Right ventricle myocardium superior (tissue), 1 donor: ENCODE data around the gene GTF2F2. TPM values are rescaled to one million over a fixed set of nuclear protein-coding genes. Genes with fewer than 3 reads are reported as not detected.

Experiments used
- ATAC-seq: fragments of 200-7000 bp; cut with Tn5 transposase; one replicate; pipeline ENCODE4 v1.9.1; 2020; ENCODE audit warnings: mild to moderate bottlenecking; ENCODE audit not compliant: poor library complexity
- DNase-seq: peaks from one replicate; pipeline ENCODE4 v3.0.0-alpha.2; 2020
- intact Hi-C: fragments of 100-400 bp; cut with DNase I; formaldehyde crosslinking; loops from one replicate; pipeline ENCODE4 v1.11.2; 2022
- long read RNA-seq: library from polyadenylated mRNA; unstranded; transcript quantifications from one replicate; pipeline ENCODE4 v2.0.0, GENCODE V29; 2021
- total RNA-seq: library from RNA; stranded (reverse); fragmentation: NEBNext Ultra II Directional; extraction: Animal tissue kit (Norgen Biotek cat#: 25700); gene quantifications from one replicate; pipeline ENCODE4 v1.2.1, GENCODE V29; 2021
- donor health status: DM: no; HTN: yes; CAD: no; lungs with severe emphysema.

Gene GTF2F2, protein sequence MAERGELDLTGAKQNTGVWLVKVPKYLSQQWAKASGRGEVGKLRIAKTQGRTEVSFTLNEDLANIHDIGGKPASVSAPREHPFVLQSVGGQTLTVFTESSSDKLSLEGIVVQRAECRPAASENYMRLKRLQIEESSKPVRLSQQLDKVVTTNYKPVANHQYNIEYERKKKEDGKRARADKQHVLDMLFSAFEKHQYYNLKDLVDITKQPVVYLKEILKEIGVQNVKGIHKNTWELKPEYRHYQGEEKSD
- total RNA-seq = 22.3 TPM
- long read RNA-seq, transcript GTF2F2-201 (8 exons, 2,239 nt) = major isoform, 54 of 70 reads
- long read RNA-seq, partial matches to known transcripts = 8 of 70 reads
- long read RNA-seq, other reads (novel, unspliced or antisense) = 8 of 70 reads

DNA sequence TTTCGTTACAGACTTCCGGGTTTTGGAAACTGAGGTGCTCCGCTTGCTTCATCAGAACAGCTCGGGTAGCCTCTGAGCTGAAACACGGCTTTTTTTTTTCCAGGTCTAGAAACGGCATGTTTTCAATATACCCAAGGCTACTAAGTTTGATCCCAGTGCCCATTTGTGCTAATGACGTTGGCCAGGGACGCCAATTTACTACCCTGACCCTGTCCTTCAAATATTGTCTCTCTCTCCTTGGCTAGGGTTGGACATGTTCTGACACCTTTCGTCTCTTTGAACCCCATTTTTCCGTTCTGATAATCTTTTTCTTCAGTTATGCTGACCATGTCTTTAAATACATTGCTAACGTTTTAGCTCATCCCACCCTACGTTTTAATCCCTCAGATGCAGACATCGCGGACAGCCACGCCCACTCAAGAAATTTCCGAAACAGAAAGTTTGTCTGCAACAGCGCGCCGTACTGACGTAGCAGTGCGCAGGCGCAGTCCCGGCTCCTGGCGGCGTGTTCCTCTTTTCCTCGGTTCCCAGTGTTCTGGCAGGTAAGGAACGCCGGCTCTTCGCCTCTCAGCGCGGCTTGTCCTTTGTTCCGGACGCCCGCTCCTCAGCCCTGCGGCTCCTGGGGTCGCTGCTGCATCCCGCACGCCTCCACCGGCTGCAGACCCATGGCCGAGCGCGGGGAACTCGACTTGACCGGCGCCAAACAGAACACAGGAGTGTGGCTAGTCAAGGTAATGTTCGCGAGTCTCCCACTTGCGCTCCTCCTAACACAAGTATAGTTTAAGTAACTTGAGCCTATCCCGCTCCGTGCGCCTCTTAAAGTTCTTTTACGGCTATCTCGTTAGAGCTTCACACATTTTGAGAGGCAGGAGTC is at the start of gene GTF2F2:
GTF2F2 (plus strand) TSS at position 520 of the 874 bp plus-strand sequence; CDS start at position 666, 146 bp downstream.
- intact Hi-C loops = no loop called here
- peak; percentile 98 for ATAC-seq
- peak; percentile 93 for DNase-seq

DNA sequence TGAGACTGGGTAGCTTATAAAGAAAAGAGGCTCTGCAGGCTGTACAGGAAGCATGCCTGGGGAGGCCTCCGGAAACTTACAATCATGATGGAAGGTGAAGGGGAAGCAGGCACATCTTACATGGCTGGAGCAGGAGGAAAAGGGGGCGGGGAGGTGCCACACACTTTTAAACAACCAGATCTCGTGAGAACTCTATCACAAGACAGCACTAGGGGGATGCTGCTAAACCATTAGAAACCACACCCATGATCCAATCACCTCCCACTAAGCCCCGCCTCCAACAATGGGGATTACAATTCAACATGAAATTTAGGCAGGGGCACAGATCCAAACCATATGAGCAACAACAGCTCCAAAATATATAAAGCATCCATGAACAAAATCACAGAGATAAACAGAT is 46.5 kb upstream of the GTF2F2 start:
- intact Hi-C loops = no loop called here
- DNase-seq = no peak
- no peak for ATAC-seq

DNA sequence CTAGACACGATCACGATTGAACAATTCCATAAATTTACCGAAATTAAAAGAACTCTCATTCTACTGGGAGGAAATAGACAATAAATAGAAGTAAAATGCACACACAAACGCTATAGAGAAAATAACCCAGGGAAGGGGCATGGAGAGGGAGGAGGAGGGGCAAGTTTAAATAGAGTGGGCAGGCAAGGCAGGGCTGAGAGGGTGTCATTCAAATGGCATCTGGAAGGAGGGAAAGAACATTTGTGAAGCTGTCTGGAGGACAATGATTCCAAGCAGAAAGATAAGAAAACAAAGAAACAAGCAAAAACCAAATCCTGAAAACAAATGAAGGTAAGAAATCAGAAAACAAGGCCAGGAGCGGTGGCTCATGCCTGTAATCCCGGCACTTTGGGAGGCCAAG is 45.6 kb upstream of the GTF2F2 start:
- intact Hi-C loops = no loop called here
- no peak for DNase-seq

DNA sequence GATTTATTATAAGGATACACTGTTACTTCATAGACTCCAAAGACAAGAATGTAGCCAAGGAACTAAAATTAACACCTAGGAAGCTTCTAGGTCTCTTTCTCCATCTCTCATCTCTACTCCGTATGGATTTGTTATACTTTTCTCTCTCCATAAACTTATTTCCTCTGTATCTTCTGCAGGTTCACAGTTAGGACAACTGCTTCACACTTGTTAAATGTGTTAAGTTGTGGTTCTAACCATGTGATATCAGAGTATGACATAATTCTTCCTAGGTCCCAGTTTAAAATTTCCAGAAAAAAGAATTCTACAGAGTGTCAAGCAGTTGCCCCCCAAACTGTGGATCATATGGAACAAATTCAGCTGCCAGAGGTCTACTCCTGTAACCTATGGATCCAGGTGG is 42.3 kb upstream of the GTF2F2 start:
- intact Hi-C loops = no loop called here

More for the DNA sequence above, 45.6 kb upstream of the GTF2F2 start:
- ATAC-seq = no peak

DNA sequence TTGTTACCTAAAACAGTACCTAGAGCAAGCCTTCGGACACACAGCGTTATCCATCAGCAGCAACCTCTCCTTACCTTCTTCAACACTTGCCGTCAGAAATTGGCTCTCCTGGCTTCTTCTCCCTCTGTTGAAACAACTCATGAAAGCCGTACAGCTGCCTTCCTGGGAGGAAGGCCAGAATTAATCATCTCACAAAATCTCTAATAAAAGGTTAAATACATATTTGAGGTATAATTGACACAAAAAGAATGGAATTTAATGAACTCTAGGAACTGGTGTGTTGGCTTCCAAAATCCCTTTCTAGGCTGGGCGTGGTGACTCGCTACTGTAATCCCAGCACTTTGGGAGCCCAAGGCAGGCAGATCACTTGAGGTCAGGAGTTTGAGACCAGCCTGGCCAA is 37.3 kb upstream of the GTF2F2 start:
- no peak for ATAC-seq
- no peak for DNase-seq
- intact Hi-C loops = no loop called here

More for the DNA sequence above, 42.3 kb upstream of the GTF2F2 start:
- ATAC-seq = no peak
- DNase-seq = no peak

DNA sequence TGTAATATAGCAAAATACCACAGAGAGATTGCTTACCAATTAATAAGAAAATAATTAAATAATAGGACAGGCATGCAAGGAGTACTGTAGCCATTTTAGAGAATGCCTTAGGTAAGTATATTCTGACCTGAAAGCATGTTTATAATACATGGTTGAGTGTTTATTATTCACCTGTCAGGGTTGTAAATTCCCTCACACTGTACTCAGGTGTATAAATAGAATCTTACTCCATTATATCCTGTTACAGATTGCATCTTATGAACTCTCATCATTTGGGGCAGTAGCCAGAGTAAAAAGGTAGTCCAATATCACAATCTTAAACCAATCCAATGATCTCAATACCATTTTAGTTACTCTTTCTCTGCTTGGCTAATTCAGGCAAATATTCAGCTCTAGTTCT is 35.8 kb upstream of the GTF2F2 start:
- intact Hi-C loops = no loop called here
- ATAC-seq (no peak), DNase-seq (no peak)

DNA sequence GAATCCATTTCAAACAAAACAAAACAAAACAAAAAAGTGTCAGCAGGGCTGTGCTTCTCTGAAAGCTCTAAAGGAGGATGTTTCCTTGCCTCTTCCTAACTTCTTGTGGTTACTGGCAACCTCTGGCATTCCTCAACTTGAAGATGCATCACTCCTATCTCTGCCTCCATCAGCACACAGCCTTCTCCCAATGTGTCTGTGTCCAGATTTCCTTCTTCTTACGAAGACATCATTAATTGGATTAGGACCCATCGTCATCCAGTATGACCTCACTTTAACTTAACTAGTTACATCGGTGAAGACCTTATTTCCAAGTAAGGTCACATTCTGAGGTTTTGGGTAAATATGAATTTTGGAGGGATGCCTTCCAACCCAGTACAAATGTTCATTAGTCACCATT is 33.8 kb upstream of the GTF2F2 start:
- DNase-seq (no peak), ATAC-seq (no peak)
- intact Hi-C loops = no loop called here

DNA sequence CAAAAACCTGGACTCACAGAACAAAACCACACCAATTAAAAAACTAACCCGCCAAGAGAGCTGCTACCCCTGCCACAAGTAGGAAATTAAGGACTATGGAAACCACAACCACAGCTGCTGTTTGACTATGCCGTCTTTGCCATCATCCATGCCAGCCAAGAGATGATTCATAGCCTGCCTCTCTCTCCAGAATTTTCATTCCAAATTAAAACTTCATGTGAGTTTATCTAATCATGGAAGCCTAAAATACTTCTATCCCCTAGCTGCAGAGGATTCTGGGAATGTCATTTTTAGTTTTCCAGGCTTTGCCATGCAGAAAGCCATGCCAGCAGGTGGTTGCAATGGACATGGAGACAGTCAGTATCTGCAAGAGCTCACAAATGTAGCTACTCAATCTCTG is 27.6 kb upstream of the GTF2F2 start:
- DNase-seq = no peak
- intact Hi-C loops = no loop called here
- no peak for ATAC-seq

DNA sequence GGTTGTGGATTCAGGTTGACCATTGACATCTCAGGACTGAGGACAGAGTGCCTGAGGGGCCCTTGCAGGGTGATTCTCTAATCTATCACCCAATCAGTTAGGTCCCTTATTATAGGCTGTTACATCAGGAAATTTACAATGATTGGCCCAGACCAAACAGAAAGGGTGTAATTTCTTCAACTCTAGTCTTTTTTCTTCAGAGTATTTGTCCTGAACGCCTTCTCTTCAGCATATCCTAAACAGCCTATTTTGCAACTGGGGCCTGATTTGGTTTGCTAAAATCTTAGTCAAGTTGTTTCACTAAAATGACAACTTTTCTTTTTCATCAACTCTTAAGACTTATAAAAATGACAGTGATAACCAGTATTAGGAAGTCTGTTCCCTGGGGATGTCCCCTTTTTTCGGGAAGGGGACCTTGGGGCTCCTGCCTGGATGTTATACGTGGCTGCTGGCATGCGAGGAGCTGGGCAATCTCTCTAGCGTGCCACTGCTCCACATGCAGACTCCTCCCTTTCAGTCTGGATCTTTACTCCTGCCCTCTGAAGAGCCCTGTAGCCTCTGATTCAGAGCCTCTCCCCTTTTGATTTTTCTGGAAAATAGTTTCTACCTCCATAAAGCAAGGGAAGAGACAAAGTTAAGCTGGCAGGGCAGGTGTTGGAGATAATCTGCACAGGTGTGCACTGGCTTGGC is 19.6 kb upstream of the GTF2F2 start:
- intact Hi-C loops = no loop called here
- no peak for DNase-seq
- ATAC-seq = no peak

DNA sequence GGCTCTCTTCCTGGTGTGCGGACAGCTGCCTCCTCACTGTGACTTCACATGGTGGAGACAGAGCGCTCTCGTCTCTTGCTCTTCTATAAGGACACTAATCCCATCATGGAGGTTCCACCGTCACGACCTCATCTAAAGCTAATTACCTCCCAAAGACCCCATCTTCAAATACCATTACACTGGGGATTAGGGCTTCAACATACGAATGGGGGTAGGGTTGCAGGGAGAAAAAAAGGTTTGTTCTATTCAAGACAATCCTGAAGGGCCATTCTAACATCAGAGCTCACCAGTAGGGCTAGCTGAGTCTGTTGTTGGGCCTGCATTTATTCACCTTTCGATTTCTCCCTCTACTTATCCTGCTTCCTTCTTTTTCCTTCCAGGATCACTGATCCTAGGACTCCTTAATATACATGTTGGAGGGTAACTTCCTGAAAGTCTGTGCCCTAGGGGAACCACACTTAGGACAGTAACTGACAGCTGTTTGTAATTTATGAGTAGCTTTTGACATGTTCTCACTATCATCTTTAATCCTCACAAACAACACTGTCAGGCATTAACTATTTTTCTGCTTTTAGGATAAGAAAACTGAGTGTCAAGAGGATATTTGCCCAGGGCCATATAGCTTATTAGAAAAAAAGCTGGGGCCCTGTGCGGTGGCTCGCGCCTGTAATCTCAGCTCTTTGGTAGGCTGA is 18.8 kb upstream of the GTF2F2 start:
- intact Hi-C loops = no loop called here
- no peak for ATAC-seq
- no peak for DNase-seq

DNA sequence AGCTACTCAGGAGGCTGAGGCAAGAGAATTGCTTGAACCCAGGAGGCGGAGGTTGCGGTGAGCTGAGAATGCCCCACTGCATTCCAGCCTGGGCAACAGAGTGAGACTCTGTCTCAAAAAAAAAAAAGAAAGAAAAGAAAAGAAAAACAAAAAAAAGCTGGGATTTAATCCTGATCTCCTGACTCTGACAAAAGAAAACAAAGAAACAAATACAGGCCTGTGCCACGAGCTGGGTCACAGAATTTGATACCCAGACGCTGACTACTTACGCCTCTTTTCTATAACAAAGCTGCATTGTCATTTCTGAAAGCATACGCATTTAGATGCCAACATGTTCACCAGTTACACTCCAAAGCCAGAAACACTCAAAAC is 18.2 kb upstream of the GTF2F2 start:
- intact Hi-C loops = no loop called here
- DNase-seq = no peak
- ATAC-seq = no peak

DNA sequence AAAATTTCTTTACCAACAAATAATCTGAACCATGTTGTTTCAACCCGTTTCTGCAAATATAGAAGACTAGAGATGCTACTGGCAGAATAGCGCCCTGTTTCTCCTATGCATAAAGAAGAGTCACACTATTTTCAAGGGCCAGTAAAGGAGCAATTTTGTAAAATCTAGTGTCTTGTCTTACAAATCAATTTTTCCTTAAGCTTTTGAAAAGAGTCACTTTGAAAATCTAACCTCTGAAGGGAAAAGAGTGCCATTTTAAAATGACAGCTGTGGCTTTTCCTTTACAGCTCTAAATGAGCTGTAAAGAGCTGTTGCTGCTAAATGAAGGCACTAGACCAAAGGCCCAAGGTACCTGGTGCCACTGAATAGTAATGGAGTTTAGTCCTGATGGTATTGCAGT is 16.9 kb upstream of the GTF2F2 start:
- ATAC-seq (no peak), DNase-seq (no peak)
- intact Hi-C loops = no loop called here

DNA sequence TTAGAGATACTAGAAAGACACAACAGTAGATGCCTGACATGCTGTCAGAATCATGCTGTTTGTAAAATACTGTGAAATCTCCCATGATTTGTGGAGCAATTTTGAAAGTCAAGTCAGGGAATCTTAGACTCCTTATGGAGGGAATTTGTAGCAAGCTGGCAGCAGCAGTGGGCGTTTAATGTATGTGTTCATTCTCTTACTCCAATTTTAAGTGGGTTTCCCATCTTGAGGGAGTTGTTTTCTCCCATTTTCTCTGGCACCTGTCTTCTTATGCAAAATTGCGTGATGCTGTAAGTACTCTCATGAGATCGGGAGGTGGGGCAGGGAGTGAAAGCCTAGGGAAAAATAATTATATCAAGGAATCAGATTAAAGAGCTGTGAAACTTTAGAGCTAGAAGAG is 16.0 kb upstream of the GTF2F2 start:
- ATAC-seq (no peak), DNase-seq (no peak)

DNA sequence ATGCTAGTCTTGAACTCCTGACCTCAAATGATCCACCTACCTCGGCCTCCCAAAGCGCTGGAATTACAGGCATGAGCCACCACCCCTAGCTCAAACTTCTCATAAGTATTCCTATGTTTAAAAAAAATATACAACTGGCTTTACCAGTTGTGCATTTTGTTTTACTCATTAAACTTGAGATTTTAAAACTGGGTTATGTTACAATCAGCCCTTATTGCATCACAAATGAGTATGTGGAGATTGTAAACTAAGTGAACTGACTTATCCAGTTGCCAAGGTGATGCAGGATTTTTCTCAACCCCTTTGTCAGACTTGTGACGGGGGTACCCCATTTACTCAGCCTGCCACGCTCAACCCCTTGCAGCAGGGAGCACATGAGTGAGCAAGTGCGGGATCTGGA is 14.4 kb upstream of the GTF2F2 start:
- intact Hi-C loops = no loop called here
- DNase-seq (no peak), ATAC-seq (no peak)

More for the DNA sequence above, 16.0 kb upstream of the GTF2F2 start:
- intact Hi-C loops = no loop called here

DNA sequence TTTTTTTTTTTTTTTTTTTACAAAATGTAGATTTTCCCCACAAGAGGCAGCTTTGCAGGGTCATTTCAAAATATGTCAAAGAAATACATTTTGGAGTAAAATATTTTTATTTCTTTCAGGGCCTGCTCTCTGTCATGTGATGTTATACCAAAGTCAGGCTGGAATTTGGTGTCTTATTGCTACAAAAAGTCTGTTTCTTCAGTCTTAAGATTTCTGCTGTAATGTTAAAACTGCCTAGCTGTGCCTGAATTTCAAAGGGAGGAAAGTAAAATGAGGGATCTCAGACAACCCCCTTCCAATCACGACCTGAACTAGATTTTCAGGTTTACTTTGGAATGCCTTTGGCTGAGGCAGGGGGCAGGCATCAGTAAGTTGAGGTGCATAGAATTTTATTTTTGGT is 12.8 kb upstream of the GTF2F2 start:
- DNase-seq (no peak), ATAC-seq (no peak)
- intact Hi-C loops = no loop called here

DNA sequence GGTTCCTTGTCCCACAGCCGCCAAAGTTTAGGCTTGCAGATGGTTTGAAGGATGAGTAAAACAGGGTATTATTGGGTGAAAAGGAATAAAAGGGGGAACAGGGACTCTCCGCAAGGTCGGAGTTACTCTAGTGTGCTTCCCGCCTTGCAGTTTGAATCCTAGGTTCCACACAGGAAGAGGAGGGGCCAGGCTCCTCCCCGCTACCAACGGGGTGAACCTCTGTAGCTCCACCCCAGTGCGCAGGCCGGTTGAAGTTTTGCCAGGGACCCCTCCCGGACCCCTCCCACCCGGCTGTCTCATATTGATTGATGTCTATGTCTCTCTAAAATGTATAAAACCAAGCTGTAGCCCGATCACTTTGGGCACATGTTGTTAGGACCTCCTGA is 11.6 kb upstream of the GTF2F2 start:
- DNase-seq (no peak), ATAC-seq (no peak)
- intact Hi-C loops = no loop called here

DNA sequence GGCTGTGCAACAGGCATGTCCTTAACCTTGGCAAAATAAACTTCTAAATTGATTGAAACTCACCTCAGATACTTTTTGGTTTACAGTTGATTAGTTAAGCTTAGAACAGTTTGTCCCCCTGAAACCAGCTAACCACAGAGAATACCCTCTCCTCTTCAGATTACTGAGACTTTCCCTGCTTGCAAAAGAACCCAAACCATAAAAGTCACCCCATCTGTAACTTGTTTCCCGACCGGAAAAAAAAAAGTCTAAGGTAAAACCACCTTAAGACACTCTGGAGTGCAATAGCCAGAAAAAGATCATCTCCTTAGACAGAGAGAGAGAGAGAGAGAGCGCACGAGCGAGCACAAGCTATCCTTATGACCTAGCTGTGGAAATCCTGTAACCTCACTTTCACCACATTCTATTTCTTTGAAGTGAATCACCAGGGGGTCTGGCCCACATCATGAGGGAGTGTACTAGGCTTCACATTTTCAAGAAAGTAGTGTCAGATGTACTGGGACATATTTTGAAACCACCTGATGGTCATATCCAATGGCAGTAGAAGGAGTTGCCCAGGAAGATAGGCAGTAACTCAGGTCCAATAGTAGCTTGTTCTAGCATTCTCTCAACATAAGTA is 11.1 kb upstream of the GTF2F2 start:
- intact Hi-C loops = no loop called here
- no peak for DNase-seq
- no peak for ATAC-seq
